Immature natural killer cell (primary cell): Measurements from ENCODE around the gene DKK1. TPM values are rescaled to one million over a fixed set of nuclear protein-coding genes. Genes with fewer than 3 reads are reported as not detected.

Experiments used
- DNase-seq, 3 donors: peaks; one replicate each; pipeline ENCODE4 v3.0.0; 2022; ENCODE audit warnings: mixed read lengths in 1 of 3
- H3K27ac Mint-ChIP-seq, 6 donors: one replicate each; pipeline ENCODE4 v1.8.0; 2020; ENCODE audit warnings: mixed read lengths in 6 of 6, mild to moderate bottlenecking in 5 of 6, inconsistent platforms in 4 of 6, moderate library complexity in 3 of 6
- H3K27me3 Mint-ChIP-seq, 3 donors: one replicate each; pipeline ENCODE4 v1.8.0; 2020 to 2021; ENCODE audit warnings: low read depth in 3 of 3, mild to moderate bottlenecking in 3 of 3, mixed read lengths in 3 of 3, moderate library complexity in 3 of 3, inconsistent platforms in 1 of 3
- H3K36me3 Mint-ChIP-seq, 3 donors: one replicate each; pipeline ENCODE4 v1.8.0; 2020; ENCODE audit warnings: mixed read lengths in 3 of 3, inconsistent platforms in 2 of 3, mild to moderate bottlenecking in 2 of 3
- H3K4me1 Mint-ChIP-seq, 2 donors: one replicate each; pipeline ENCODE4 v1.8.0; 2020; ENCODE audit warnings: inconsistent platforms in 2 of 2, mild to moderate bottlenecking in 2 of 2, mixed read lengths in 2 of 2, moderate library complexity in 1 of 2
- H3K4me3 Mint-ChIP-seq, 5 donors: one replicate each; pipeline ENCODE4 v1.8.0; 2020; ENCODE audit warnings: mild to moderate bottlenecking in 5 of 5, mixed read lengths in 5 of 5, inconsistent platforms in 3 of 5, moderate library complexity in 3 of 5
- H3K9me3 Mint-ChIP-seq, 6 donors: one replicate each; pipeline ENCODE4 v1.8.0; 2020; ENCODE audit warnings: mild to moderate bottlenecking in 6 of 6, mixed read lengths in 6 of 6, inconsistent platforms in 4 of 6, moderate library complexity in 3 of 6
- polyA plus RNA-seq, 3 donors: library from polyadenylated mRNA; unstranded; fragments of 300-500 nt; fragmentation: Illumina TruSeq; gene quantifications; one replicate each; pipeline ENCODE4 v1.2.3, GENCODE V29; 2021

The DKK1 gene
- polyA plus RNA-seq, 3 donors from 2014 or later: not detected

DNA sequence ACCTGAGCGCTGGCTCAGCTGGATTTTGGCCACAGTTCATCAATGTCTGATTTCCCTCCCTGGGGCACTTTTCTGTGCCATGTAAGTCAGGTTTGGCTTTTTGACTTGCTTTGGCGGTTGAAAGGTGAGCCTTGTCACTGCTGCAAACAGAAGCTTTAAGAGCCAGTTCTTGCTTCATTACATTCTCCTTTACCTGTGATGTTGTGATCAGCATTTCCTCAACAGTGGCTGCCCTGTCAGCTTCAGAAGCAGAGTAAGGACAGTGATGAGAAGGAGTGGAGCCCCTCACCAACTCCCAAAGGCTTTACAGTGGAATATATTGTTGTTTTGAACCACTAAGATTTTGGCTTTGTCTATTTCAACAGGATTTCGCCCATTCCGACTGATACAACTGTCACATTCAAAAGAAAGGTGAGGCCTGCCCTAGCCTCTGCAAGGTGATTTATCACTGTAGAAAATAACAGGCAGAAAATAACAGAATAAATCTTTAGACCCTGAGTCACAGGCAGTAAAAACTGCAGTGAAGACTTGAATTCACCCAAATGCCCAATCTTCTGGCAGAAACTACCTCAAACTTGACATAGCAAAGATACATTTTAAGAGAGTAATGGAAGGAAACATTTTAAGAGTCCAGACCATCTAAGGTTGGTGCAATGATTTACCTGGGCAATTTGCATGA lies 13.3 kb upstream of the DKK1 start:
- Mint-ChIP-seq H3K27me3 (peaks cover 0 to 1% (median 0%) of the 10 kb centered on the region in 3 donors), H3K27ac (no peak overlapping the region), H3K9me3 (peaks cover 0 to 3% (median 0%) of the 10 kb centered on the region in 6 donors), H3K4me1 (no peaks in the 10 kb centered on the region), H3K36me3 (no peaks in the 10 kb centered on the region), H3K4me3 (no peak overlapping the region)
- no peak for DNase-seq

DNA sequence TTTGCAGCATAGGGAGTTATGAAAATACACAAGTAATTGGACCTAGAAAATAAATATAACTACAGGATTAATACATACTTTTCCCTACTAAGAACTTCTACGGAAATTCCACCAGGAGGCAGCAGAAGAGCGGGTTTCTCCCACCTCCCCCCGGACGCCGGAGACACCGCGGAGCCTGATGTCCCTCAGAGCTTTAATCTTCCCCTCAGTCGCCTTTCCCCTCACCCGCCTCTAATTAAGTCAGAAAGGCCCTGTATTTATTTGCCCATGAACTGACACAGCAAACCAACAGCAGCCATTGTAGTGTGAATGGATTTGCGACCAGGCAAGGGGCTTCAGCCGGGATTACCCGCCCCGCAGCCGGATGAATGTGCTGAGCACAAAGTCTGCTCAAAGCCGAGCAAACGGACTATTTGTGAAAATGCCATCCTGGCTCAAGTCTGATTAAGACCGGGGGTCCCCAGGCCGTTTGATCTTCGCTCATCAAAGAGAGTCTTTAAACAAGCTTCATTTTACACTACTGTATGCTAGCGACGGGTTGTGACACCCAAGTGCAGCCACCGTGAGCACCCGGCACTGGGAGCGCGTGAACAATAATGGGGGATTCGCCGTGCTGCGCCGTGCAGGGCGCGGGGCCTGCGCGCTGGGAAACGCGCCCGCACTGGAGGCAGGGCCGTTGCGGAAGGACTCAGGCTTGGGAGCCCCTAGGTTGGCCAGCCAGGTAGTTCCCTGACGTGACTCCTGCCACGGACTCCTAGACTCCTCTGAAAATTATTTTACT lies 5.6 kb upstream of the DKK1 start:
- Mint-ChIP-seq H3K4me3 (peak overlapping the region; percentile 67 to 82 (median 77)), H3K9me3 (peaks cover 0 to 6% (median 1%) of the 10 kb centered on the region in 6 donors), H3K36me3 (peaks cover 0 to 3% (median 0%) of the 10 kb centered on the region in 3 donors), H3K4me1 (peaks cover 15 to 22% of the 10 kb centered on the region in 2 donors), H3K27ac (no peak overlapping the region), H3K27me3 (peaks cover 5 to 15% (median 10%) of the 10 kb centered on the region in 3 donors)
- peak; percentile 15 to 54 (median 36) for DNase-seq

DNA sequence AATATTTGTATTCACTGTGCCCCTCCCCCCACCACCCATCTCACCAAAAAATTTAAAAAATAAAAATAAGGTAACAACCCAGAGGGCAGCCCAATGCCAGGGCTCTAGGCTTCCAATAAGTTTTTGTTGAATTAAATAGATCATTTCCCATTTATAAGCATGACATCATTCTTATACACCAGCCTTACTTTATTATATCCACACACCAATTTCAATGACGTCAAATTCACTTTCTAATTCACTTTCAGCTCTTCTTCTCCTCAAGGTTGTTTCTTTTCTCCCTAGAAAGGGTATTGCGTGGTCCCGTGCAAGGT lies 1.2 kb upstream of the DKK1 start:
- Mint-ChIP-seq H3K9me3 (peaks cover 0 to 11% (median 1%) of the 10 kb centered on the region in 6 donors), H3K27ac (no peak overlapping the region), H3K27me3 (peaks cover 11 to 26% (median 13%) of the 10 kb centered on the region in 3 donors), H3K36me3 (peaks cover 0 to 3% (median 0%) of the 10 kb centered on the region in 3 donors), H3K4me3 (peak overlapping the region; percentile 22 to 73 (median 53)), H3K4me1 (peaks cover 26 to 35% of the 10 kb centered on the region in 2 donors)
- DNase-seq: no peak

DNA sequence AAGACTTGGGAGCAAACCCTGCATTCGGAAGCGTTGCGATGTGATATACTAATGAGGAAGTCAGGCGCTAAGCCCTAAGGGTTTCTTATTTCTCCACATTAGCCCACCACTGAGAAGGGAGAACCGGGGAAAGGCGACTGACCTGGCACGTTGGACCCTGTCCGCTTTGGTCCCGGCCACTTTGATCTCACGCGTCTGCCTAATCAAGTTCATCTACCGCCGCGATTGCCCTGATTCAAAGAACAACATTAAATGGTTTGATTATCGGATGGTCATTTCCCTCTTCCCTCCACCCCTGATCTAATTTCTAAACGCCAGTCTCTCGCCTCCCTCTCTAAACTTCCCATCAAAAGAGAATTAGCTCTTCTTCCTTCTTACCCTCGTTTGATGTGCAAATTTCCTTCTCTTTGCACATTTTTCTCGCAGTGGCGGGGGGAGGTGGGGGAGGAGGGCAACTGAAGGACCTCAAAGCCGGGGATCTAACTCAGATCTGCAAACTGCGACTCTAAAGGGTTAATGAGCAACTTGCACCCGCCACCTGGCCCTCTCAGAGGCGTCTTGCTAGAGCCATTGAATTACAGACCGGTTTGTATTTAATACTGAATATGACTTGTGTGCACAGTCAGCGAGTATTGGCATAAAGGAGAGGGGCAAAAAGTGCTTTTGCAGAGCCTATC lies 687 bp upstream of the DKK1 start:
- peaks cover 0 to 3% (median 0%) of the 10 kb centered on the region in 3 donors for H3K36me3 Mint-ChIP-seq
- no peak overlapping the region for H3K27ac Mint-ChIP-seq
- peak overlapping the region; percentile 22 to 73 (median 53) for H3K4me3 Mint-ChIP-seq
- H3K9me3 Mint-ChIP-seq: peaks cover 0 to 11% (median 1%) of the 10 kb centered on the region in 6 donors
- peaks cover 11 to 22% (median 13%) of the 10 kb centered on the region in 3 donors for H3K27me3 Mint-ChIP-seq
- no peak for DNase-seq
- peaks cover 22 to 30% of the 10 kb centered on the region in 2 donors for H3K4me1 Mint-ChIP-seq

DNA sequence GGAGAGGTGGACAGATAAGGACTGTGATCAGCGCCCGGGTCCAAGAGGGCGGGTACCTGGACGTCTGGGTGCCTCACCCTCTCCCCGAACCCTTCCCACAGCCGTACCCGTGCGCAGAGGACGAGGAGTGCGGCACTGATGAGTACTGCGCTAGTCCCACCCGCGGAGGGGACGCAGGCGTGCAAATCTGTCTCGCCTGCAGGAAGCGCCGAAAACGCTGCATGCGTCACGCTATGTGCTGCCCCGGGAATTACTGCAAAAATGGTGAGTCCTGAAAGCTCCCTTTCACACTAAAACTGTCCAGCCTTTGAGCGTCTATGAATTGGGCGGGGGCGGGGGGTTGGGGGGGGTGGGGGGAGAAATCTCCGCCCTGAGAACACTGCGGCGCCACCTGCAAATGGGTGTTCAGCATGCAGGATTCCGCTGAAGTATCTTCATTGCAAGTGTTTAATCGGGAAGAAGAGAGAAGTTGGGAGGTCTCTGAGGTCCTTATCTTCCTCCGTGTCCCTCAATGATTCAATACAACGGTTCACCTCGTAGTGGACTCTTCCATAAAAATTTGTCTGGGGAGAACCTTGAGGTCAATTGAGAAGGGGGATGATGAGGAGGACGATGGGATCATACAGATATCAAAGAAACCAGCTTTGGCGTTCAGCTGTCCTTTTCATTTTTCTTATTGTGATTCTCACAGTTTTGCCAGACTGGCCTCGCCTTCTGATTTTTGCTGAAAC lies 906 bp downstream of the DKK1 start:
- Mint-ChIP-seq H3K36me3 (peaks cover 0 to 3% (median 0%) of the 10 kb centered on the region in 3 donors), H3K9me3 (peaks cover 0 to 11% (median 1%) of the 10 kb centered on the region in 6 donors), H3K27me3 (peaks cover 5 to 15% (median 12%) of the 10 kb centered on the region in 3 donors), H3K4me1 (peaks cover 16 to 21% of the 10 kb centered on the region in 2 donors), H3K4me3 (peak overlapping the region; percentile 22 to 73 (median 65)), H3K27ac (no peak overlapping the region)
- no peak for DNase-seq

DNA sequence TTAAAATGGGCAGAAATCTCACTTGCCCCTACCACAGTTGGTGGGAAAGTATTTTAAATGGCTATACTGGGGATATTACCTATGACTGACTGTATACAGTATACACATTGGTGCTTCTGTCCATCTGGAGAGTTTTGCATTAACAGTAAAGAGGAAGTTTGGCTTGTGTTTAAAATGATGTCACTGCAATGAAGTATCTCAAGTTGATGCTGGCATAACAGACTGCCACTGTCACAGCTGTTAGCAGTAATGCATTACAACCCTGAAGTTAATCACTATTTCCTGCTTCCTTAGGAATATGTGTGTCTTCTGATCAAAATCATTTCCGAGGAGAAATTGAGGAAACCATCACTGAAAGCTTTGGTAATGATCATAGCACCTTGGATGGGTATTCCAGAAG lies 1.9 kb downstream of the DKK1 start:
- no peaks in the 10 kb centered on the region for H3K36me3 Mint-ChIP-seq
- H3K27me3 Mint-ChIP-seq: peaks cover 5 to 13% (median 12%) of the 10 kb centered on the region in 3 donors
- no peak for DNase-seq
- no peak overlapping the region for H3K27ac Mint-ChIP-seq
- H3K4me3 Mint-ChIP-seq: no peak overlapping the region
- H3K4me1 Mint-ChIP-seq: peaks cover 16 to 21% of the 10 kb centered on the region in 2 donors
- peaks cover 0 to 11% (median 1%) of the 10 kb centered on the region in 6 donors for H3K9me3 Mint-ChIP-seq

DNA sequence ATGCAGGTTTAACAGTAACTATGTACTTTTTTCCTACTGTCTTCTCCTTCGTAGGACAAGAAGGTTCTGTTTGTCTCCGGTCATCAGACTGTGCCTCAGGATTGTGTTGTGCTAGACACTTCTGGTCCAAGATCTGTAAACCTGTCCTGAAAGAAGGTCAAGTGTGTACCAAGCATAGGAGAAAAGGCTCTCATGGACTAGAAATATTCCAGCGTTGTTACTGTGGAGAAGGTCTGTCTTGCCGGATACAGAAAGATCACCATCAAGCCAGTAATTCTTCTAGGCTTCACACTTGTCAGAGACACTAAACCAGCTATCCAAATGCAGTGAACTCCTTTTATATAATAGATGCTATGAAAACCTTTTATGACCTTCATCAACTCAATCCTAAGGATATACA lies 2.4 kb downstream of the DKK1 start:
- H3K27me3 Mint-ChIP-seq: peaks cover 5 to 13% (median 12%) of the 10 kb centered on the region in 3 donors
- peaks cover 0 to 11% (median 1%) of the 10 kb centered on the region in 6 donors for H3K9me3 Mint-ChIP-seq
- H3K36me3 Mint-ChIP-seq: no peaks in the 10 kb centered on the region
- peaks cover 16 to 21% of the 10 kb centered on the region in 2 donors for H3K4me1 Mint-ChIP-seq
- DNase-seq: no peak
- no peak overlapping the region for H3K4me3 Mint-ChIP-seq
- H3K27ac Mint-ChIP-seq: no peak overlapping the region

DNA sequence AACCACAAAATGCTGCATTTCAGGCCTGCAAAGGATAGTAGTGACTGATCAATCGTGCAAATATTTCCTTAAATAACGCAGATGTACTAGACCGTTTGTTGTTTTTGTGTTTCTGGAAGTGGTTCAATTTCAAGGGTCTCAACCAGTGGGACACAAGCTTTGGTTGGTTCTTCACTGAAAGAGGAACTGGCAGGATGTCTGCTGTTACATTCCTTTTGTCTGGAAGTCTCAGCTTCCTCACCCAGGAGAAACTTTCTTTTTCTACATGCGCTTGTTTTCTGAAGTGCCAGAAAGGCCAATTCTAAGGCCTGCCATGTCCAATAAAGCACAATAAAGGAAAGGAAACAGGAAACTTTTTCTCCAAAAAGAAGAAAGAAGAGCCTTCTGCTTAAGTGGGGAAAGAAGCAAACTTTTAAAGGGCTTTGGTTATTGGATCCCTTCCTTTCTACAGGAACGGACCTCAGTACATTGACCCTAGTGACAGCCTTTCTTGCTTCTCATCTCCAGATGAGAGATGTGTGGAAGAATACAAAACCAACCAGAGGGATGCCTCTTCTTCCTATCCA lies 4.1 kb downstream of the DKK1 start:
- peaks cover 13 to 16% of the 10 kb centered on the region in 2 donors for H3K4me1 Mint-ChIP-seq
- DNase-seq: no peak
- H3K27me3 Mint-ChIP-seq: peaks cover 3 to 13% (median 8%) of the 10 kb centered on the region in 3 donors
- H3K9me3 Mint-ChIP-seq: peaks cover 0 to 8% (median 0%) of the 10 kb centered on the region in 6 donors
- no peak overlapping the region for H3K27ac Mint-ChIP-seq
- H3K36me3 Mint-ChIP-seq: no peaks in the 10 kb centered on the region
- H3K4me3 Mint-ChIP-seq: no peak overlapping the region

DNA sequence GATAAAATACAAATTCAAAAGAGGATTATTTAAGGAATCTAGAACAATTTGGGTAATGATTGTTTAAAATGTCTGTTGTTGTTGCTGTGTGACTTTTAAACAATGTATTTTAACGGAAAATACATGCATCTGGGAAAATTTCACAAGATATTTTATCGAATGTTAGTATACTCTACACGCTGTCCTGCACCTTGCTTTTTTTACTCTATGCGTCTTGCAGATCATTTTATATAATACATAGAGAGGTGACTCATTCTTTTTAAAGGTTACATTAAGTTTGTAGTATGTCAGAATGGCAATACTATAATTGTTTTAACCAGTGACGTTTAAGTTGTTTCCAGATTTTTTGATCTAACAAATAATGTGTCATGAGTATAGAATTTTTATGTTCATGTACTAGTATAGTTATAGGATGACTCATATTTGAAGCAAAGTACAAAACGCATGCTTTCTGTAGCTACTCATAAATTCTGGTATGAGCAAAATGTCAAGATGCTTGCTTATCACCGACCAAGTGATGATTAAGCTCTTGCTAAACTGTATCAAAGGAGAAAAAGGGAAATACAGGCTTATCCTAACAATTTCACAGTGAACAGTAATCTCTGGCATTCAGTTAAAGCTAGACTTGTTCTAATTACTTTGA lies 4.9 kb downstream of the DKK1 start:
- DNase-seq: no peak
- Mint-ChIP-seq H3K4me1 (peaks cover 7 to 10% of the 10 kb centered on the region in 2 donors), H3K9me3 (peaks cover 0 to 9% (median 0%) of the 10 kb centered on the region in 6 donors), H3K27ac (no peak overlapping the region), H3K27me3 (peaks cover 0 to 8% (median 7%) of the 10 kb centered on the region in 3 donors), H3K36me3 (no peaks in the 10 kb centered on the region), H3K4me3 (no peak overlapping the region)

DNA sequence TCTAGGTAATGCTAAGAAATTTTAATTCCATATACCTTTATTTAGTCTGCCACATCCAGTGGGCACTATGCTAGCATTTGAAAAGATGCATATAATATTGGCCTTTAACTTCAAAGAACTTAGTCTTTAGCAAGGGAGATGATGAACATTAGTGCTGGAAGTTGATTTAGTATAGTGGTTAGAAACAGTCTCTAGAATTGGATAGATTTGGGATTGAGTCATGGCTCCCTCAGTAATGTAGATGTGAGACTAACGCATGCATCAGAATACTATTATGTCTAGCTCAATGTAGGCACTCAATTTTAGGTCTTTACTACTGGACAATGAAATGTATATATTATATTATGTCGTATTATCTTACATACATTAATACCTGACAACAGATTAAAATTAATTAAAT lies 5.8 kb downstream of the DKK1 start:
- no peak for DNase-seq
- H3K4me1 Mint-ChIP-seq: peaks cover 0 to under 1% of the 10 kb centered on the region in 2 donors
- peaks cover 0 to 3% (median 2%) of the 10 kb centered on the region in 3 donors for H3K27me3 Mint-ChIP-seq
- peaks cover 0 to 9% (median 0%) of the 10 kb centered on the region in 6 donors for H3K9me3 Mint-ChIP-seq
- H3K27ac Mint-ChIP-seq: no peak overlapping the region
- no peak overlapping the region for H3K4me3 Mint-ChIP-seq
- H3K36me3 Mint-ChIP-seq: no peaks in the 10 kb centered on the region

DNA sequence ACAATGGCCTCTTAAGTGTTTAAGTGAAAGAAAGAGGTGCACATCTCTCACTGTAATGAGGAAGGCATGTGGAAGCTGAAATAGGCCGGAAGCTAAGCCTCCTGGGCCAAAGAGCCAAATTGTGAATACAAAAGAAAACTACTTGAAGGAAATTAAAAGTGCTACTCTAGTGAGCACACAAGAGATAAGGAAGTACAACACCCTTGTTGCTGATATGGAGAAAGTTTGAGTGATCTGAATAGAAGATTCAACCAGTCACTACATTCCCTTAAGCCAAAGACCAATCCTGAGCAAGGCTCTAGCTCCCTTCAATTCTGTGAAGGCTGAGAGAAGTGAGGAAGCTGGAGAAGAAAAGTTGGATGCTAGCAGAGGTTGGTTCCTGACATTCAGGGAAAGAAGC lies 8.2 kb downstream of the DKK1 start:
- H3K27me3 Mint-ChIP-seq: peaks cover 2 to 3% (median 2%) of the 10 kb centered on the region in 3 donors
- no peak overlapping the region for H3K27ac Mint-ChIP-seq
- no peak for DNase-seq
- H3K4me1 Mint-ChIP-seq: no peaks in the 10 kb centered on the region
- H3K36me3 Mint-ChIP-seq: no peaks in the 10 kb centered on the region
- H3K4me3 Mint-ChIP-seq: no peak overlapping the region
- H3K9me3 Mint-ChIP-seq: peaks cover 0 to 6% (median 0%) of the 10 kb centered on the region in 6 donors

DNA sequence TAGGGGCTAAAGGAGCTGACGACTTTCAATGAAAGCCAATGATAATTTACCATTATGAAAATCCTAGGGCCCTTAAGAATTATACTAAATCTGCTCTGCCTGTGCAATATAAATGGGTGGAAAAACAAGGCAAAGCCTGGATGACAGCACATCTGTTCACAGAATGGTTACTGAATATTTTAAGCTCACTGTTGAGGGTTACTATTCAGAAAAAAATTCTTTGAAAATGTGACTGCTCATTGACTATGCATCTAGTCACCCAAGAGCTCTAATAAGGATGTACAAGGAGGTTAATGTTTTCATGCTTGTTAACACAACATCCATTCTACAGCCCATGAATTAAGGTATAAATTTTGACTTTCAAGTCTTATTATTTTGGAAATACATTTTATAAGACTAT lies 8.9 kb downstream of the DKK1 start:
- no peak overlapping the region for H3K4me3 Mint-ChIP-seq
- peaks cover 0 to 4% (median 0%) of the 10 kb centered on the region in 6 donors for H3K9me3 Mint-ChIP-seq
- H3K4me1 Mint-ChIP-seq: no peaks in the 10 kb centered on the region
- H3K36me3 Mint-ChIP-seq: no peaks in the 10 kb centered on the region
- peaks cover 2 to 3% (median 2%) of the 10 kb centered on the region in 3 donors for H3K27me3 Mint-ChIP-seq
- no peak for DNase-seq
- no peak overlapping the region for H3K27ac Mint-ChIP-seq
